HepG2 (cell line): Measurements from ENCODE around the gene WDR7.

Experiments used
- CTCF ChIP-seq: sonication (generic); formaldehyde crosslinking; IDR thresholded peaks from 2 replicates; pipeline ENCODE4 v1.5.0; 2020; ENCODE audit warnings: mild to moderate bottlenecking, missing genetic modification reagents, moderate library complexity
- POLR2A ChIP-seq, 2 experiments: IDR thresholded peaks; 2 replicates each; pipeline ENCODE4 v1.6.1; 2011; ENCODE audit warnings: low read depth in 2 of 2, low read length in 2 of 2, mild to moderate bottlenecking in 1 of 2, moderate library complexity in 1 of 2; ENCODE audit not compliant: insufficient read depth in 1 of 2
- PRDM15 ChIP-seq: sonication (generic); formaldehyde crosslinking; IDR thresholded peaks from 2 replicates; pipeline ENCODE4 v1.4.0; 2020; ENCODE audit warnings: missing genetic modification reagents
- TARDBP ChIP-seq: sonication (generic); formaldehyde crosslinking; IDR thresholded peaks from 2 replicates; pipeline ENCODE4 v1.8.0; 2022; ENCODE audit warnings: mild to moderate bottlenecking, missing genetic modification reagents
- U2AF1 ChIP-seq: fragments of 200-400 bp; formaldehyde crosslinking; optimal IDR thresholded peaks from 2 replicates; pipeline ENCODE3; 2017; ENCODE audit warnings: mild to moderate bottlenecking, low read depth, low read length
- ZNF274 ChIP-seq: sonication (generic); formaldehyde crosslinking; IDR thresholded peaks from 2 replicates; pipeline ENCODE4 v1.5.1; 2020; ENCODE audit warnings: mild to moderate bottlenecking, missing genetic modification reagents
- TF ChIP-seq, protein P1 (sequence below): IDR thresholded peaks from 2 replicates; pipeline ENCODE4 v1.6.1; 2012; ENCODE audit warnings: inconsistent platforms
- TF ChIP-seq, protein P2 (sequence below): sonication (generic); formaldehyde crosslinking; conservative IDR thresholded peaks from 2 replicates; pipeline ENCODE4 v1.4.0; 2020; ENCODE audit warnings: missing genetic modification reagents
- TF ChIP-seq, protein P3 (sequence below): sonication (generic); formaldehyde crosslinking; conservative IDR thresholded peaks from 2 replicates; pipeline ENCODE4 v1.8.1; 2023; ENCODE audit warnings: missing genetic modification reagents

GRCh38 chr18:57022716-57023115 lies 371.6 kb downstream of the WDR7 start:
- TF ChIP-seq U2AF1 = no peak
- TF ChIP-seq ZNF274 = no peak
- TF ChIP-seq, protein P1, sequence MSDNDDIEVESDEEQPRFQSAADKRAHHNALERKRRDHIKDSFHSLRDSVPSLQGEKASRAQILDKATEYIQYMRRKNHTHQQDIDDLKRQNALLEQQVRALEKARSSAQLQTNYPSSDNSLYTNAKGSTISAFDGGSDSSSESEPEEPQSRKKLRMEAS = no peak
- TF ChIP-seq, protein P2, sequence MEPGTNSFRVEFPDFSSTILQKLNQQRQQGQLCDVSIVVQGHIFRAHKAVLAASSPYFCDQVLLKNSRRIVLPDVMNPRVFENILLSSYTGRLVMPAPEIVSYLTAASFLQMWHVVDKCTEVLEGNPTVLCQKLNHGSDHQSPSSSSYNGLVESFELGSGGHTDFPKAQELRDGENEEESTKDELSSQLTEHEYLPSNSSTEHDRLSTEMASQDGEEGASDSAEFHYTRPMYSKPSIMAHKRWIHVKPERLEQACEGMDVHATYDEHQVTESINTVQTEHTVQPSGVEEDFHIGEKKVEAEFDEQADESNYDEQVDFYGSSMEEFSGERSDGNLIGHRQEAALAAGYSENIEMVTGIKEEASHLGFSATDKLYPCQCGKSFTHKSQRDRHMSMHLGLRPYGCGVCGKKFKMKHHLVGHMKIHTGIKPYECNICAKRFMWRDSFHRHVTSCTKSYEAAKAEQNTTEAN (CRISPR knock-in tag) = no peak
- no peak for TF ChIP-seq CTCF (CRISPR knock-in tag)
- TF ChIP-seq POLR2A (IDR thresholded peaks at IDR 0.05; ENCODE audit: insufficient read depth in 1 of 2, low read depth in 2 of 2, low read length in 2 of 2) = no peak
- TF ChIP-seq, protein P3, sequence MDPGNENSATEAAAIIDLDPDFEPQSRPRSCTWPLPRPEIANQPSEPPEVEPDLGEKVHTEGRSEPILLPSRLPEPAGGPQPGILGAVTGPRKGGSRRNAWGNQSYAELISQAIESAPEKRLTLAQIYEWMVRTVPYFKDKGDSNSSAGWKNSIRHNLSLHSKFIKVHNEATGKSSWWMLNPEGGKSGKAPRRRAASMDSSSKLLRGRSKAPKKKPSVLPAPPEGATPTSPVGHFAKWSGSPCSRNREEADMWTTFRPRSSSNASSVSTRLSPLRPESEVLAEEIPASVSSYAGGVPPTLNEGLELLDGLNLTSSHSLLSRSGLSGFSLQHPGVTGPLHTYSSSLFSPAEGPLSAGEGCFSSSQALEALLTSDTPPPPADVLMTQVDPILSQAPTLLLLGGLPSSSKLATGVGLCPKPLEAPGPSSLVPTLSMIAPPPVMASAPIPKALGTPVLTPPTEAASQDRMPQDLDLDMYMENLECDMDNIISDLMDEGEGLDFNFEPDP (CRISPR knock-in tag) = no peak
- no peak for TF ChIP-seq TARDBP
- no peak for TF ChIP-seq PRDM15 (CRISPR knock-in tag)
